Bone marrow (tissue), 2 donors: Measurements from ENCODE around the gene DPYSL4.

Source experiments
- DNase-seq, 2 donors: peaks; one replicate each; lab custom pipeline; 2025; lab: John Stamatoyannopoulos, UW

The DPYSL4 gene

DNA sequence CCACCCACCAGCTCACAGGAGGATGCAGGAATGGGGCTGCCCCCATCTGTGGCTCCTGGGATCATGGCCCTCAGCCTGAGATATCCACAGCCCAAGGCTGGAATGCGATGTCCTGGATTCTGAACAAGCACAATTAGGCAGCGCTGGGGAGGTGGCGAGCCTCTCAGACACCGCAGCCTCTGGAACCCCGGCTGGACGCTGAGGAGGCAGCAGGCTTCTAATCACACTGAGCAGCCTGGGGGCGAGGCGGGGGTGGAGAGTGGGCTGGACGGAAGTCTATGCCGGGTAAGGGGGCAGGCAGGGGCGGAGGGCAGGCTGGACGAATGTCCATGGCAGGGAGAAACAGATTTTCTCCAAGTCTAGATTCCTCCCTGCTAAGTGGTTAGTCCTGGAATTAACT lies 56.4 kb downstream of the DPYSL4 start:
- DNase-seq = no peak

DNA sequence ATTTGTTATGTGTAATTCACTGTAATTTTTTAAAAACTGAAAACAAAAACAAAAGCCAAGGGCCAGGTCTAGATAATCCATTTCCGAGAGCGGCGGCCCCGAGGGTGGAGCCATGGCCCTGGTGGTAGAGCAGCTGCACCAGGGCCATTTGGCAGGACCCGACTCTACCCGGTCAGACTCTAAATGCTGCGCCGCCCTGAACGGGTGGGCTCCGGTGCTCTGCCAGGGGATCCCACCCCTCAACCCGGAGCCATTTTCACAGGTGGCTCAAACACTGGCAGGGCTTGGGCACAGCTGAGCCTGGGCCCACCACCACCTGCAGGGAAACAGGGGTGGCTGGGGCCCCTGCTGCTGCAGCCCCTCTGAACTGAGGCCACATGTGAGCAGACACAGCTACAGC lies 56.9 kb downstream of the DPYSL4 start:
- DNase-seq = no peak

DNA sequence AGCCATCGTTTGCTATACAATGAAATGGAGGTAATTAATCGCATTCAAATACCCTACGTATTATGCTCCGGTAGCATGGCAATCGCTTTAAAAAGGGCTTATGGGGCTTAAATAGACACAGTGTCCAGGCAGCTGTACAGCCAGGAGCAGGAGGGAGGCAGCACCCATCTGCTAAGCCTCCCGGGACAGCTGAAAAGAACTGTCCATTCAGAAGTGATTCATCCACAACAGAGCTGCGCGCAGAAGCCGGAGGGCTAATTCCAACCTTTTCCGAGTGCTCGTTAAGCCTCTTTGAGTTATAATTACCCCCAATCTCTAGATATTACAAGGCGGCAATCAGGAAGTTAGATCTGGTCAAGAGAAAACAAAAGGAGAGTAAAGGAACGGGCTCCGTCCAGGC lies 58.3 kb downstream of the DPYSL4 start:
- DNase-seq = no peak

DNA sequence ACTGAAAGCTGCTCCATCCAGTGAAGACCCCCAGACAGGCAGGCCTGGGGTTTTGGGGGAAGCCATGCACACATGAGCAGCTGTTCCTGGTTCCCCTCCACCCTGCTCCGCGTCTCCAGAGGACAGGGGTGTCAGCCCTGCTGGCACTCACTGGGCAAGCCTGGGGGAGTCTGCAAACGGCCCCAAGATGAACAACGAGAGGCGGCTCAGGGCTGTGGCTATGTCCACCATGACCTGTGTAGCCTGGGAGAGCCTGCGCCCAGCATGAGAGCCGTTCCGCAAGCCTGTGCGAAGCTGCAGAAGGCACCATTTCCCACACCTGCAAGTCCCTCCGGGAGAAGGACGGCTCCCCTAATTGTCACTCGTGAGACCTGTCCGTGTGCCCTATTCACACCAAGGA lies 59.5 kb downstream of the DPYSL4 start:
- no peak for DNase-seq

DNA sequence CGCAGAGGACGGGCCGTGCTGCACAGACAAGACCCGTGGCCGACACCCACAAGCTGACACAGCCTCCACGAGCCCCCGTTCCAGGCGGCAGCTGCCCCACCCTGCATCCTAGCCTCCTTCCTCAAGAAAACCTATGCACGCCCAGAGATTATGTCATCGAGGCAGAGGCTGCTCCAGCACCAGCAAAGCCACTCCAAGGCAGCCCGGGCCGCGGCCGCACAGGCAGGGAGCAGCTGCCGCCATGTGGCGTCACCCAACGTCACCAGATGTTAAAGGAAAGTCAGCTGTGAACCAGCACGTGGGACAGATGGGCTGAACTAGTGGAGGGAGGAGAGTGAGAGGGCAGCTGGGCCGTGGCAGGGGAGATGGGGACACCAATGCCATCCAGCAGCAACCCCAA lies 61.2 kb downstream of the DPYSL4 start:
- no peak for DNase-seq

DNA sequence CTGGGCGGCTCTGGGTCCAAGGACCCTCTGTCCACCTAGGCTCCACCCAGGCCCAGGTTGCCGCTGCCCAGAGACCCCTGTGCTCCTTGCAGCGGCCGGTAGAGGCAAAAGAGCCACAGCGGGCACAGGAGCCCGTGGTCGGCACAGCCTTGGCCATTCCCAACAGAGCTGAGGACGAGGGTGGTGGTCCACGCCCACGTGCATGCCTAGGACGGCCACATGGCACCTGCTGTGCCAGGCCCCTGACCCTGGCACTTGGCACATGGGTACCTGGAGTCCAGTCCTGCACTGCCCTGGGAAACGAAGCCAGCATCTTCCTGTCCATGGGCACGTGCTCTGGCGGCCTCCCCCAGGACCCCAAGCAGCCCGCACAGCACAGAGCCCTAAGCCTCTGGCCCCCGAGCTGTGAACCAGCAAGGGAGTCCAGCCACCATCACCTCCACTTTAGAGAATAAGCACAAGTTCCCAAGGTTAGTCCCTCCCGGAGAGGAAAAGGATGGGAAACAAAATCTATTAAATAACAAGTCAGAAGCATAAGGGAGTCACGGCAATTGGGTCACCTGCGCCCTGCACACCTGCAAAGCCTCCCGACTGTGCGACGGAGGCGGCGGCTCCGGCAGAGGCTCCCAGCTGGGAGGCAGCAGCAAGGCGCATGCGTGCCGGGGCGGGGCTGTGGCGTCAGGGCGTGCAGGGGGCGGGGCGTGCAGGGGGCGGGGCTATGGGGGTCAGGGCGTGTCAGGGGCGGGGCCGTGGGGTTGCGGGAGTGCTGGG lies 61.9 kb downstream of the DPYSL4 start:
- peak in 1 of 2 donors; percentile 45 for DNase-seq

DNA sequence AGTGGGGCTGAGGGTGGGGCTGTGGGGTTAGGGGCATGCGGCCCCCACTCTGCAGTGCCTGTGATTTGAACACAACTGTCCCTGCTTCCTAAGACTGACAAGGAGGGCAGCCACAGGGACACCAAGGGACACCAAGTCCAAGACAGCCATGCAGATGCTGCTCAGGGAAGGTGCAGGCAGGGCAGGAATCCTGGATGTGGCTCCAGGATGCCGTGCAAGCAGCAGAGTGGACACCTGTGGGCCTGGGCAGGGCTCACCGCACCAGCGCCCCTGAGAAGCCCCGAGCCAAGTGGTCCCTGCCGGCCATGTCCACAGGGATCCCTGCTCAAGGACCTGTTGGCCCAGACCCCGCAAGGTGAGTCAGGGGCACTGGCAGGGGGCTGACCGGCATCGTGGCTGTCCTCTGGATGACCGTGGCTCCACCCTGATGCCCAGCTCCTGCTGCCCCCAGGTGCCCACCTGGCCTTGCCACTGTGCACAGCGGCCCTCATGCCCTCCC lies 62.5 kb downstream of the DPYSL4 start:
- no peak for DNase-seq

DNA sequence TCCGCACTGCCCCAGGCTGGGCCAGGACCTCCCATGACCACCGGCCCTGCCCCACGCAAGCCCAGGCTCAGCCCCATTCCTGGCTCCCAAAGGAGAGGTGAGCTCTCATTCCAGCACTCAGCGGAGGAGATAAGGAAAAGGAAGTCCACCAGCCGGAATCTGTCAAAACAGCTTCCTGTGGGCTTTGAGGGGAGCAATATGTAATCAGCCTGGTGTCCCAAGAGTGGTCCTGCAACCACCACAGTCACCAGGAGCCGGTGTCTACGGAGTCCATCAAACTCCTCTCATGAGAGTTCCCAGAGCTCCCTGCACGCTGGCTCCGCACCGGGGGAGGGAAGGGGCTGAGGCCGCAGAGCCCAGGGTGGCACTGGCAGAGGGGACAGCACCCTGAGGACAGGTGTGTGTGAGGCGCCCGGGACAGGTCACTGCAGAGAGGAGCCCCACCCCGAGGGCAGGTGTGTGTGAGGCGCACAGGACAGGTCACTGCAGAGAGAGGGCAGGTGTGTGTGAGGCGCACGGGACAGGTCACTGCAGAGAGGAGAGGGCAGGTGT lies 63.2 kb downstream of the DPYSL4 start:
- DNase-seq = no peak

DNA sequence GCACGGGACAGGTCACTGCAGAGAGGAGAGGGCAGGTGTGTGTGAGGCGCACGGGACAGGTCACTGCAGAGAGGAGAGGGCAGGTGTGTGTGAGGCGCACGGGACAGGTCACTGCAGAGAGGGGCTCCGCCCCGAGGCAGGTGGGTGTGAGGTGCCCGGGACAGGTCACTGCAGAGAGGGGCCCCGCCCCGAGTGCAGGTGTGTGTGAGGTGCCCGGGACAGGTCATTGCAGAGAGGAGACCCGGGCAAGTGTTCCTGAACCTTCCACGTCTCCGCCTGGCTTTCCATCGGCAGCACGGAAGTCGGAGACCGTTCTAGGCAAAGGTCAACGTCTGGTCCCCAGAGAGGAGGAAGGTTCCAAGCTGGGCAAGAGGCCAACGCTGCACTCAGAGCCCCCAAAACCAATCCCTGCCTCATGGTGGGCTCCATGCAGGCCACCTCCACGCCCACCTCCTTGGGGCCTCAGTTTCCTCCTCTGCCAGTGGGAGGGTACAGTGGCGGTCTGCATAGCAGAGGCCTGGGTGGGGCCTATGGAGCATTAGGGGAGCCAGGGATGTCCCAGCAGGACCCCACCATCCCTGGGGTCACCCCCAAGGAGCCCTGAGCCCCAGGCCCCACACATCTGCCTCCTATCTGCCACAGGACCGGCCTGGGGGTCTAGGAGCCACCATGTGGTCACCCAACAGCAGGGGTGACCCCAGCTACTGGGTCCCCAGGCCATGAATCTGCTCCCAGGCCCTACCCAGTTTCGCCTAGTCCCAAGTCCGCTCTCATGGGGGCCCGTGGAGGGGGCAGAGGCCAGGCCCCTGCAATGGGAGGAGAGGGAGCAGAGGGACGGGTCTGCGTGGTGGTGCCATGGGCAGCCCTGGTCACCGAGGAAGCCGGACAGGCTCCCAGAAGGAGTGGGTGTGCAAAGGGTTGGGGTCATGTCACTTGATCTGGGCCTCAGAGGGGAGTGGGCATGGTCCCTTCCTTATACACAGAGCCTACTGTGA lies 64.0 kb downstream of the DPYSL4 start:
- no peak for DNase-seq

DNA sequence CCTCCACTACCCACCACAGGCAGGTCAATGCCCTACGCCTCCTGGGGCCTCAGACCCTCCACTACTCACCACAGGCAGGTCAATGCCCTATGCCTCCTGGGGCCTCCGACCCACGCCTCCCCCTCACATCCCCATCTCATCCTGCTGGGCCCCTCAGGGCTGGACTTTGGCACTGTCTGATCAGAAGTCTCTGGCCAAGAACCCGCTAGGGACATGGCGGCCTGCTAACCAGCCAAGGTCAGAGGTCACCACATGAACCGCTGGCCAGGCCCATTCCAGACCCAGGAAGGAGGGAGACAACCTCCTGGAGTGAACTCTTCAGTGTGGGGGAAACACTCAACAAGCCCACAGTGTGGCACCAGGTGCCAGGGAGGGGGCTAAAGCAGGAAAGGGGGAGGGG lies 65.2 kb downstream of the DPYSL4 start:
- DNase-seq = no peak

DNA sequence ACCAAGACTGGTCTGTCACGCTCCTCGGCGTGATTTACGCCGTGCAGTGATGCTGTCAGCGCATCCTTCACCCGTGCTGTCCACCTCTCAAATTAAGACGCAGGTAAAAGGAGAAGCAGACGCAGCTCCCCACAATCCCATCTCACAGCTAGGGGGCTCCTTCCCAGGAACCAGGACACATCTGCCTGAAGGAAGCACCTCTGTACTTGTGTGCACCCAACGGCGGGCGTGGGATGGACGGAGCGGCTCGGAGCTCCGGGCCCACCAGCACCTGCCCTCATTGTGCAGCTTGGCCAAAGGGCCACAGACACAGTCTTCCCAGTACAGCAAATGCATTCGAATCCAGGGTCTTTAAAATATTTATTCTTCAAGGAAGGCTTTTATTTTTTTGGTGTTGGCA lies 65.7 kb downstream of the DPYSL4 start:
- DNase-seq = no peak

DNA sequence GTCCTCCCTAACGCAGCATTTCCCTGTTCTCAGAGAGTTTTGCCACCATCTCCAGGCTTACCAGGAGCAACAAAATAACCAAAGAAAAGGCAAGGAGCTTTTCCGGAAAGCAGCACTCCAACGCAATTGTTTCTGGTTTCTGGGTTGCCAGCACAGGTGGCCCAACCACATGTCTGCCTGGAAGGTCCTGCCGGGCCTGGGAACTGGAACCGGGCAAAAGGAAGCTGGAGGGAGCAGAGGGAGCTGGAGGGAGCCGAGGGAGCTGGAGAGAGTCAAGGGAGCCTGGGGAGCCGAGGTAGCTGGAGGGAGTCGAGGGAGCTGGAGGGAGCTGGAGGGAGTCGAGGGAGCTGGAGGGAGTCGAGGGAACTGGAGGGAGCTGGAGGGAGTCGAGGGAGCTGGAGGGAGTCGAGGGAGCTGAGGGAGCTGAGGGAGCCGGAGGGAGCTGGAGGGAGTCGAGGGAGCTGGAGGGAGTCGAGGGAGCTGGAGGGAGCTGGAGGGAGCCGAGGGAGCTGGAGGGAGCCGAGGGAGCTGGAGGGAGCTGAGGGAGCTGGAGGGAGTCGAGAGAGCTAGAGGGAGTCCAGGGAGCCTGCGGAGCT lies 66.4 kb downstream of the DPYSL4 start:
- DNase-seq = no peak

DNA sequence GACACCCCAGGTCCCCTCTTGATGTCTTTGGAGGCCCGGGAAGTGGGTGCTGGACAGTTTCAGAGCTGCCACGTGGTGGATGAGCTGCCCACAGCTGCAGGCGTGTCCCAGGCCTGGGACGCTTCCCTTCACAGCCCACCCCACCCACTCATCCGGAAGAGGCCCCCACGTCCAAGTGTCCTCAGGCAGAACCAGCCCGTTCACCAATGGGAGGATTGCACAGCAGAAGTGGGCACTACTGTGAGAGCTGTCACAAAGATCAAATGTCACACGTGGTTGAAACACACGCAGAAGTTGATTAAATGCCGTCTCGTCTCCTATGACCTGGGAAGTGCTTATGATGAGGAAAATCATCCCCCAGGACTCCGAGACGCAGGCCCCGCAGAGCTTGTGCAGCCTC lies 68.1 kb downstream of the DPYSL4 start:
- no peak for DNase-seq
